ENCODE data around the gene DOHH.

- TF ChIP-seq CTCF (IDR thresholded peaks at IDR 0.05): no peak
- no peak for TF ChIP-seq POLR2A (IDR thresholded peaks at IDR 0.05)
- no peak for TF ChIP-seq POLR2AphosphoS5 (IDR thresholded peaks at IDR 0.05)
Measured at GRCh38 chr19:3467437-3468198, 32.9 kb downstream of the DOHH start.
